ENCODE results near the gene PIGB. TPM values are rescaled to one million over a fixed set of nuclear protein-coding genes. Genes with fewer than 3 reads are reported as not detected.

The PIGB gene
- total RNA-seq, 6 experiments from 2014 or later: 13.2 to 21.0 (median 17.4) TPM

DNA sequence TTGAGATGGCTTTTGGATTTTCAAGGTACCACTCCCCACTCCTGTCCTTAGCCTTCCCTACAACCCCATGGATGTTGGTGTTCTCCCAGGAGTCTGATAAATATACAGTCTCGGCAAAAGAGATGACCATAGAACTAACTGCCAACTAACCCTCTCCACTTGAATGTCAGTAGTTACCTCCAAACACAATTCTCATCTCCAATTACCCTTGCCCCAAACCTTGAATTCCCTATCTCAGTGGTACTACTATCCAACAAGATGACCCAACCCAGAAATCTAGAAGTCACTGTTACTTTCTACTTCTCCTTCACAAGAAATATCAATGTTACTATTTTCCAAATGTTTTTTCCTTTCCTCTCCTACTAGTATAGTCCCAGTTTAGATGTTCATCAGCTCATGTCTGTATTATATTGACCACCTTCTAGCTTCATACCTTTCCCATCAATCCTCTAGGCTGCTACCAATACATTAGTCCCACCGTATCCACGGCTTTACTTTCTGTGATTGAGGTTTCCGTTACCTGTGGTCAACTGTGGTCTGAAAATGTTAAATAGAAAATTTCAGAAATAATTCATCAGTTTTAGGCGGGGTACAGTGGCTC is 38.1 kb downstream of the PIGB start:
- Mint-ChIP-seq H3K4me1 (ENCODE audit: low read depth) (peaks cover 18% of the 10 kb centered on the region), H3K36me3 (ENCODE audit: low read depth) (peaks cover 26% of the 10 kb centered on the region), H3K27me3 (ENCODE audit: insufficient read depth) (peaks cover 2% of the 10 kb centered on the region; the same call in 1 of the 2 replicates), H3K27ac (no peak overlapping the region), H3K9me3 (no peaks in the 10 kb centered on the region), H3K4me3 (no peak overlapping the region)
- DNase-seq: no peak
- TF ChIP-seq, protein P1, sequence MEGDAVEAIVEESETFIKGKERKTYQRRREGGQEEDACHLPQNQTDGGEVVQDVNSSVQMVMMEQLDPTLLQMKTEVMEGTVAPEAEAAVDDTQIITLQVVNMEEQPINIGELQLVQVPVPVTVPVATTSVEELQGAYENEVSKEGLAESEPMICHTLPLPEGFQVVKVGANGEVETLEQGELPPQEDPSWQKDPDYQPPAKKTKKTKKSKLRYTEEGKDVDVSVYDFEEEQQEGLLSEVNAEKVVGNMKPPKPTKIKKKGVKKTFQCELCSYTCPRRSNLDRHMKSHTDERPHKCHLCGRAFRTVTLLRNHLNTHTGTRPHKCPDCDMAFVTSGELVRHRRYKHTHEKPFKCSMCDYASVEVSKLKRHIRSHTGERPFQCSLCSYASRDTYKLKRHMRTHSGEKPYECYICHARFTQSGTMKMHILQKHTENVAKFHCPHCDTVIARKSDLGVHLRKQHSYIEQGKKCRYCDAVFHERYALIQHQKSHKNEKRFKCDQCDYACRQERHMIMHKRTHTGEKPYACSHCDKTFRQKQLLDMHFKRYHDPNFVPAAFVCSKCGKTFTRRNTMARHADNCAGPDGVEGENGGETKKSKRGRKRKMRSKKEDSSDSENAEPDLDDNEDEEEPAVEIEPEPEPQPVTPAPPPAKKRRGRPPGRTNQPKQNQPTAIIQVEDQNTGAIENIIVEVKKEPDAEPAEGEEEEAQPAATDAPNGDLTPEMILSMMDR (IDR thresholded peaks at IDR 0.05): no peak

DNA sequence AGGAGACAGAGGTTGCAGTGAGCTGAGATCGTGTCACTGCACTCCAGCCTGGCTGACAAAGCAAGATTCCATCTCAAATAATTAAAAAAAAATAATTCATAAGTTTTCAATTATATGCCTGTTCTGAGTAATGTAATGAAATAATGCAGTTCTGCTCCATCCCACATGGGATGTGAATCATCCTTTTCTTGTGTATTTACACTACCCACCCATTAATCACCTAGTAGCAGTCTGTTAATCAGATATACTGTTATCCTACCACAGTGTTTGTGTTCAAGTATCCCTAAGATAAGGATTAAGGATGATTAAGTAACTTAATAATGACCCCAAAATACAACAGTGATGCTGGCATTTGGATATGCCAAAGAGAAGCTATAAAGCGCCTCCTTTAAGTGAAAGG is 38.8 kb downstream of the PIGB start:
- TF ChIP-seq, protein P1 (IDR thresholded peaks at IDR 0.05): no peak
- Mint-ChIP-seq H3K4me1 (ENCODE audit: low read depth) (peaks cover 18% of the 10 kb centered on the region), H3K27me3 (ENCODE audit: insufficient read depth) (peaks cover 2% of the 10 kb centered on the region; the same call in 1 of the 2 replicates), H3K4me3 (no peak overlapping the region), H3K27ac (no peak overlapping the region), H3K9me3 (no peaks in the 10 kb centered on the region), H3K36me3 (ENCODE audit: low read depth) (peaks cover 26% of the 10 kb centered on the region)
- DNase-seq: peak; percentile 32

DNA sequence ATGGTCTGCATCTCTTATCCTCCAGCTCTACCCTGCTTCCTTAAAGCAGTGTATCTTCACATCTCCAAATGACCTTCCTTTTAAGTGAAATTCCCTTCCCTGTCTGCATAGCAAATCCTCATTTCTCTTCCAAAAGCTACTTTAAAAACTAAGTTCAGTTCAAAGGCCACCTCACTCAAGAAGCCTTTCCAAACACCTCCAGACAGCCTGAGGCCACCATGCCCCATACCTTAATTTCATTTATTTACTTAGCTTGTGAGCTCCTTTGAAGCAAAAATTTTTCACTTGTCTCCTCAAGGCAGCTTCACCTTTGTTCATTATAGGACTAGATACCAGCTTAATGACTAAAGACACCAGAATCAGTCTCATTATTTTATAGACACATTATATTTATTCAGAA is 39.4 kb downstream of the PIGB start:
- H3K27ac Mint-ChIP-seq: no peak overlapping the region
- H3K9me3 Mint-ChIP-seq: no peaks in the 10 kb centered on the region

DNA sequence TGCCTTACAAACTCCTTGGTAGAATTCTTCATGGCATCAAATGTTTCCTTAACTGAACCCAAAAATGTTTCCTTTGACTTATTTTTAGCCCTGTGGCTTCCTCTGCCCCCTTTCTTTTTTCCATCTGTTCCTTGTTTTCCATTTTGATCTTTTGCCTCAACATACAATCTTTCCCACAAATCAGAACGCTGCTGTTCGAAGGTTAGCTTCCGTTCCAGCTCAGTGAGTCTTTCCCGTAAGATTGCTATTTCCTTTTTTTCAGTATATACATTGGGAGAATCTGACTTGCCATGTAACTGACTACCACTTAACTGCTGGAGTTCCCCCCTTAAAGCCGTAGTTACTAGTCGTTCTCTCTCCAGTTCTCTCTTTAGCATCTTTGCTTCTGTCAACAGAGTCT is 41.2 kb downstream of the PIGB start:
- Mint-ChIP-seq H3K4me1 (ENCODE audit: low read depth) (peaks cover 18% of the 10 kb centered on the region), H3K27me3 (ENCODE audit: insufficient read depth) (peaks cover 2% of the 10 kb centered on the region; the same call in 1 of the 2 replicates), H3K4me3 (no peak overlapping the region), H3K36me3 (ENCODE audit: low read depth) (peaks cover 26% of the 10 kb centered on the region), H3K9me3 (no peaks in the 10 kb centered on the region), H3K27ac (no peak overlapping the region)
- no peak for DNase-seq
- TF ChIP-seq, protein P1 (IDR thresholded peaks at IDR 0.05): no peak

More for the DNA sequence above, 39.4 kb downstream of the PIGB start:
- H3K36me3 Mint-ChIP-seq (ENCODE audit: low read depth): peaks cover 26% of the 10 kb centered on the region
- no peak overlapping the region for H3K4me3 Mint-ChIP-seq
- peaks cover 18% of the 10 kb centered on the region for H3K4me1 Mint-ChIP-seq (ENCODE audit: low read depth)
- peaks cover 2% of the 10 kb centered on the region; the same call in 1 of the 2 replicates for H3K27me3 Mint-ChIP-seq (ENCODE audit: insufficient read depth)
- TF ChIP-seq, protein P1 (IDR thresholded peaks at IDR 0.05): no peak
- no peak for DNase-seq

DNA sequence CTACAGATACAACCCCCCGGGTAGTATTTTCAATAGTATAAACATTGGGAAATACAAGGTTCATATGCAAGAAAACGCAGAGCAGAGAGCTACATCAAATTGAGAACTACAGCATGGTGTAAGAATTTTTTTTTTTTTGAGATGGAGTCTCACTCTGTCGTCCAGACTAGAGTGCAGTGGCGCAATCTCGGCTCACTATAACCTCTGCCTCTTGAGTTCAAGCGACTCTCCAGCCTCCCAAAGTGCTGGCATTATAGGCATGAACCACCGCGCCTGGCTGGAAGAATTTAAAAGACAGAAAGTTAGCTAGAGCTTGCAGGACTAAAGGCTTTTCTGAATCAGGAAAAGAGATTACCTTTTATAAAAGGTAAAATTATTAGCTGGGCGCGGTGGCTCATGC is 42.0 kb downstream of the PIGB start:
- TF ChIP-seq, protein P1 (IDR thresholded peaks at IDR 0.05): no peak
- Mint-ChIP-seq H3K4me3 (no peak overlapping the region), H3K4me1 (ENCODE audit: low read depth) (peaks cover 18% of the 10 kb centered on the region), H3K27ac (no peak overlapping the region), H3K9me3 (no peaks in the 10 kb centered on the region), H3K27me3 (ENCODE audit: insufficient read depth) (peaks cover 2% of the 10 kb centered on the region; the same call in 1 of the 2 replicates), H3K36me3 (ENCODE audit: low read depth) (peaks cover 22% of the 10 kb centered on the region)
- no peak for DNase-seq

Measured in HFFc6 (cell line).